Medulla oblongata (tissue), 1 donor: ENCODE data around the gene TNIP3.
"Not testable (repeated sequence)": the region's sequence is repeated elsewhere in the genome, so short reads cannot be mapped to it uniquely, and the experiment has no call there.

Experiments
- DNase-seq: peaks from one replicate; pipeline ENCODE4 v3.0.0-alpha.2; 2015; ENCODE audit errors: extremely low spot score

TNIP3 gene

GRCh38 chr4:121177246-121178137 is 13.4 kb upstream of the TNIP3 start:
- DNase-seq = no peak

DNA sequence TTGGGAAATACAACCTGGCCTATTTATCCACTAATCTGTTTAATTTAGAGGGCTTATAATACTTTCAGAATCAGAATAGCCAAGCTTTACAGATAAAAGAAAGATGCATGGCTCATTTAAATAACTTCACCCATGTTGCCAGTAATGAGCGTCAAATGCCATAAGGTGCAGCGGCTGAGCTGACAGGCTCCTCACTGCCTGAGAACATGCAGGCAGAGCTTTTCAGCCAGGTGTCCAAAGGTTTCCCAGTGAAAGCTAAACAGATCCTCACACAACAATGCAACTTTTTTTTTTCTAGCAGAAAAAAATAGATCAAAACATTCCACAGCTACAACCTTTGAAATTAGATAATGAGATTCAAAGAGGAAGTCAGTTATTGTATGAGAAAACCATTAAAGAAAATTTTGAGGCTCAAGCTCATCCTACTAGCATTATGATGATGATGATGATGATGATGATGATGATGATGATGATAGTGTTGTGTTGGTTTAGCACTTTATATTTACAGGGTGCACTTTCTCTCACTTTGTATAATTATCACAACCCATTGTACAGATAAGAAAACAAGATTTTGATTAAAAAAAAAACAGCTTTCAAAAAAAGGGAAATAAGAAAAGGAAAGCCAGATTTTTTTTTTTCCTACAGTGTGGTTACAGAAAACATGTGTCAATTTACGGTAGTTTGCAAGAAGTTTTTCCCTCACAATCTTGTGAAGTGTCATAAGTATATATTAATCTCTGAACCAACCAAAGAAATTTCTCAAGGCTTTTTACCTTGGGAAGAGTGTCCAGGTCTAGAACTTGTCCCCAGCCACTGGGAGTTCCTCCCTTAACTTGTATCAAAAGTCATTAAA is 12.2 kb upstream of the TNIP3 start:
- DNase-seq = no peak

DNA sequence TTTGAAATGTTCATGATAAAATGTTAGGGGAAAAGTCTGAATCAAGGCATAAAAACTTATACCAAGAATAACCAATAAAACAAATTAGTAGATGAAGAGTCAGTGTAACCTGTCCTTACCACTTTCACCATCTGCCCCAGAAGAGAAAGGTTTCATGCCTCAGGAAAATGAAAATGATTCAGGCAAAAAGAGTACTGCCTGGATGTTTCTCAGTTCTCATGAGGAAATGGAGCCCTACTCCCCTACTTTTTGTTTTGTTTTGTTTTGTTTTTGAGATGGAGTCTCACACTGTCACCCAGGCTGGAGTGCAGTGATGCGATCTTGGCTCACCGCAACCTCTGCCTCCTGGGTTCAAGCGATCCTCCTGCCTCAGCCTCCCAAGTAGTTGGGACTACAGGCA is 7.4 kb upstream of the TNIP3 start:
- not testable (repeated sequence) for DNase-seq

DNA sequence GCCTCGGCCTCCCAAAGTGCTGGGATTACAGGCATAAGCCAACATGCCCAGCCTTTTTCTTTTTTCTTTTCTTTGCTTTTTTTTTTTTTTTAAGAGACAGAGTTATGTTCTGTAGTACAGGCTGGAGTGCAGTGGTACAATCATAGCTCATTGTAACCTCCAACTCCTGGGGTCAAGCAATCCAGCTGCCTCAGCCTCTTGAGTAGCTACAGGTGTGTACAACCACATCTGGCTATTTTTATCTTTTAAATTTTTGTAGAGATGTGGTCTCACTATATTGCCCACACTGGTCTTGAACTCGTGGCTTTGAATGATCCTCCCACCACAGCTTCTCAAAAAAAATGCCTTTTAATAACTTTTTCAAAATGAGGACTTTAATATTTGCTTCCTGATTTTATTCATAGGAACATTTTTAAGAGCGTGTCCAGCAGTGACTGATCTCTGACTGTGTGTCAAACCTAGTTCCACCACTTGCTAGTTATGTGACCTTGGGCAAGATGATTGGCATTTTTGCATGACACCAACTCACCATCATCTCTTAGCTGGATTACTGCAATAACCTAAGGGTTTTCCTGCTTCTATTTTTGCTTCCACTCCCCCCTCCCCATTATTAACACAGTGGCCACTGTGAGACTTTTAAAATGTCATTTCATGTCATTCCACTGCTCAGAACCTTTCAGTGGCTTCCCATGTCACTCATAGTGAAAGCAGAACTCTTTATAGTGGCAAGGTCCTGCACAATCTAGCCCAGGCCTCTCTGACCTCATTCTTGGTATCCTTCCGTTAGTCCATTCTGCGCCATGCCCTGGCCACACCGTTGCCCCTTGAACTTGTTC is 4.5 kb upstream of the TNIP3 start:
- DNase-seq = peak; percentile 70

- DNase-seq = no peak
Measured at GRCh38 chr4:121166976-121167375, 2.9 kb upstream of the TNIP3 start.

DNA sequence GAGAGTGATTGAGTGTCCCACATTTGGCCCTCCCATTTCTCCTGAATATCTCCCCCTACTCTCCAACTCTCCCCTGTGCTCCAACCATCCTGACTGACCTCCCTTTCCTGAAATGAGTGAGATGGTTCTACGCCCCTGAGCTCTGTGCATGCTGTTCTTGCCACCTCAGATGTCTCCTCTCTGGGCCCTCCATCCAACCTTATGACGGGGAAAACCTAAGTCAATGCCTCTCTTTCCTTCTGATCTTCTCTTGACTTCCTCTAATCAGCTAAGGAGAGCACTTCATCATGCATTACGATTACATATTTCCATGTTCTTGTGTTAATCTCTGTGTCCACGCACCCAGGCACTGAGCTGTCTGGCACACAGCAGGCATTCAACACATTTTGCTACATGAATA is 1.1 kb upstream of the TNIP3 start:
- no peak for DNase-seq

- DNase-seq = peak; percentile 57
Measured at GRCh38 chr4:121156822-121157769, 7.0 kb downstream of the TNIP3 start.

DNA sequence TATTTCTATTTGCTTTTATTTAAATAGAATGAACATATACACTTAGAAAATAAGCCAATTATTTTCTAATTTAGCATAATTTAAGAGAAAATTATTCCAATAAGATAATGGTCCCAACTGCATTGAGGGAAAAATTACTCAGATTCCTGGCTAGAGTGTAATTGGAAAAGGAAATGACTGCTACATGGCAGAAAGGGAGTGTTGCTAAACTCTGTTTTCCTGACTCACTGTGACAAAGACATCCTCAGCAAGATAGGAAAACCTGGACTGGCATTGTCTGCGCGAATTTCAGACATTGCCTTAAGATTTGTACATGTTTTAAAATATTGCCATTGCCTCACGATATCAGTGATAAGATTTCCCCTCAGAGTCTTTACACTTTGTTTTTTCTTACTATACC is 8.2 kb downstream of the TNIP3 start:
- no peak for DNase-seq

DNA sequence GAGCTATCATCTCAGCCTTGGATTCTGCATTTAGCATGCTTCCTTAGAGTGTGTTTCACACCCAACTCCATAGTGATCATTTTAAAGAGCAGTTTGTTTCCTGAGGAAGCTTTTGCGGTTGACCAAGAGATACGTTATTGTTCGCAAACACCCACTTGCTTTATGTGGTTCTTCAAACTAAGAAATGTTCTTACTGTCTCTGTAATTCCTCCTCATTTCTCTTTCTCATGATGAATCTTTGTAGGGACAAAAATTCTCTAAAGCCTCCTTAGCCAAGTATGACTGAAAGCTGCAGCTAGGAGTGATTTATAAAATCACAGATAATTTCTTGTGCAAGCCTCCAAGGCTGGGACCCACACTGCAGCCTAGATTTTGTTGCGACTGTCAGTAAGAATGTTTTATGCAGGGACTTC is 10.0 kb downstream of the TNIP3 start:
- peak; percentile 7 for DNase-seq

GRCh38 chr4:121151942-121152341 is 12.2 kb downstream of the TNIP3 start:
- no peak for DNase-seq

DNA sequence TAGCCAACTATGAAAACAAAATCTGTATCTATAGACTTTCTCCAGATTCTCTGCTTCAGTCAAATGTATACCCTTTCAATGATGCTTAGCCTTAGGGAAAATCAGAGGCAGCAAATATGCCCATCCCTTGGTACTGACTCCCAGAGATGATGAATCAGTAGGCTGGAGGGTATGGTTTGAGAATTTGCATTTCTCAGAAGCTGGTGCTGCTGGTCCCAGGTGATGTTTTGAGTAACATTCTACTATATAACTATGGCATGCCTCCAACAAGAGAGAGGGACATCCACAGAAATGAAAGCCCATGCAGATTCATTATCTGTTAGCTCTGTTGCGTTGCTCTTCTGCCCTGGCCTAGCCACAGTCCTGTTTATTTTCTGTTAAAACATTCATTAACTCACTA is 13.6 kb downstream of the TNIP3 start:
- no peak for DNase-seq

DNA sequence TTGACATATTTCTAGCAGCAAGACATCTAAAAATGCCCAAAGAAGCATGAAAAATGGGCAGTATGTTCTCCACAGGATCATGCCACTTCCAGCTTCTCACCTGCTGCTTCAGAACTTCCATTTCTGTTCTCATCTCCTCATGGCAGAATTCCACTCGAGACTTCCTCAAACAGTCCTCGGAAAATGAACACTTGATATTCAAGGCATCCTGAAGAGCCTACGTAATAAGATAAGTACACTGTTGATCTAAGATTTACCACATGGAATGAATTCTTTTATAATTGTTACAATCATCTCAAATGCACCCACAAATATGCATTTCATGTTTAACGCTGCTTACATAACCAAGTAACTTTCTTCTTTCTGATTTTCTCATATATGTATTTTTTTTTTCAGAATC is 14.1 kb downstream of the TNIP3 start:
- no peak for DNase-seq

DNA sequence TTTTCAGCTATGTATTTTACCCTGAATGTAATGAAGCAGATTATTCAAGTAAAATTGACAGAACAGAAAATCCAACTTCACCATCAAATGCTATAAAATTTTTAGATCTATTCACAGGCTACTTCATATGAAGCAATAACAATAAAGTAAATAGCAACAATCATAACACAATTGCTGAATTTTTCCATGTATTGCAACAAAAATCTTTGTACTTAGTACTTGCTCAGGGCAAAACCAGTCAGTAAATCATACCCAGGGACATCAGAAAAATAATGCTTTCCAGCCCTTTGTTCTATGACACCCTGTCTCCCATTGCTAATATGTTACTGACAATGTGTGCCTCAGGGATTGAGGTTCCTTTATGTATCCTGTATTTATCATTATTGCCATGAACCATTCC is 15.5 kb downstream of the TNIP3 start:
- DNase-seq = no peak

- no peak for DNase-seq
Measured at GRCh38 chr4:121148000-121148399, 16.1 kb downstream of the TNIP3 start.

GRCh38 chr4:121146530-121146929 is 17.6 kb downstream of the TNIP3 start:
- DNase-seq = no peak

GRCh38 chr4:121145430-121145829 is 18.7 kb downstream of the TNIP3 start:
- no peak for DNase-seq

DNA sequence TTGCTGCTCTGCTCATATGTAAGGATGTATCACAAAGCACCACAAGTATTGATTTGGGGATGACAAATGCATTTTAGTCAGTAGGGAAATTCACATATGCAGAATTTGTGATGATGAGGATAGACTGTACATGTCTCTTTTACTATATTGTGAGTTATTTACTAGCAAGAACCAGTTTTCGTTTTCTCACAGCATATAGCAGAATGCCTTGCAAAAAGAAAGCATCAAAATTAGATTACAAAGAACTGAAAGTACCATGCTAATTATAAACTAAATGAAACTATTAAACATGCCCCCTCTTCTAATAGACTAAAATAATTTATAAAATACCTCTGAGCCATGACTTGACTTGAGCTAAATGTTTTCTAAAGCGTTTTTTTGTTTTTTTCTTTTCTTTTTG is 20.1 kb downstream of the TNIP3 start:
- no peak for DNase-seq

DNA sequence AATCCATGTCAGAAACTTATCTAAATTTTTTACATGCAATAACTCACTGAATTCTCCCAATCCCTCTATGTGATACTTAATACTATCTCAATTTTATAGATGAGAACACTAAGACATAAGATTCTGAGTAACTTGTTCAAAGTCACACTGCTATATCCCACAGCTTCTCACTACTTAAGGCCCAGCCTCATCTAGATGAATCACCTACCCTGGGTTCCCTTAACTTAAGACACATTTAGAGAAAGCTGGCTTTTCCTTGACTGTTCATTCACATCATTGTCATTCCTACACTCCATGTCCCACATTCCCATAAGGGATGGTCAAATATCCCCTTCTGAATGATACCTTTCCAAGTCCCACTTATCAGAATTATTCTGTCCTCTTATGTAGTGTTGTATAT is 21.0 kb downstream of the TNIP3 start:
- no peak for DNase-seq

GRCh38 chr4:121140716-121141460 is 23.2 kb downstream of the TNIP3 start:
- DNase-seq = no peak
